Measurements from ENCODE around the gene PROM1.

- TF ChIP-seq CTCF (conservative IDR thresholded peaks at IDR 0.05 in 1 of 2, IDR thresholded peaks at IDR 0.05 in 1 of 2; ENCODE audit: low read depth in 1 of 2, low read length in 2 of 2) (no peak), EZH2 (IDR thresholded peaks at IDR 0.05; ENCODE audit: low read length, missing control alignments) (no peak)
Observed at GRCh38 chr4:15965325-15965724, 118.5 kb downstream of the PROM1 start.

Data from fibroblast of lung (primary cell).